HL-60 (cell line): Measurements from ENCODE around the gene HOXB5.

Source experiments
- DNase-seq, 2 experiments: peaks; one replicate each; pipeline ENCODE4 v3.0.0-alpha.2; 2010 to 2020; ENCODE audit warnings: low read depth in 1 of 2, low spot score in 1 of 2
- H3K27ac ChIP-seq: fragments of 250-450 bp; sonication (Bioruptor Pico); replicated peaks from 2 replicates; pipeline ENCODE4 v1.5.1; 2020; ENCODE audit warnings: mild to moderate bottlenecking, moderate library complexity
- H3K27me3 ChIP-seq: fragments of 250-450 bp; sonication (Bioruptor Pico); 2 replicates; pipeline ENCODE4 v1.5.1; 2021; ENCODE audit warnings: mild to moderate bottlenecking, moderate library complexity; ENCODE audit not compliant: insufficient read depth, poor library complexity, severe bottlenecking
- H3K4me3 ChIP-seq: replicated peaks from 2 replicates; pipeline ENCODE4 v1.5.1; 2011; ENCODE audit warnings: mild to moderate bottlenecking, control low read depth, low read length; ENCODE audit not compliant: insufficient read depth
- CTCF ChIP-seq: IDR thresholded peaks from one replicate; pipeline ENCODE4 v1.5.1; 2011; ENCODE audit warnings: low read length, control low read depth, inconsistent platforms; ENCODE audit not compliant: insufficient read depth
- GABPA ChIP-seq: IDR thresholded peaks from 2 replicates; pipeline ENCODE4 v1.6.1; 2012; ENCODE audit warnings: low read depth
- POLR2AphosphoS5 ChIP-seq: IDR thresholded peaks from 2 replicates; pipeline ENCODE4 v1.6.1; 2012; ENCODE audit warnings: low read depth
- REST ChIP-seq: IDR thresholded peaks from 2 replicates; pipeline ENCODE4 v1.6.1; 2012; ENCODE audit warnings: low read depth; ENCODE audit not compliant: insufficient replicate concordance
- SPI1 ChIP-seq: IDR thresholded peaks from 2 replicates; pipeline ENCODE4 v1.6.1; 2012; ENCODE audit warnings: low read depth, mild to moderate bottlenecking, borderline replicate concordance

Gene HOXB5

GRCh38 chr17:48588074-48588415 lies 5.5 kb downstream of the HOXB5 start:
- TF ChIP-seq SPI1 (no peak), CTCF (no peak), GABPA (no peak), REST (no peak), POLR2AphosphoS5 (no peak)
- DNase-seq = no peak
- Histone ChIP-seq H3K4me3 (no peak overlapping the region), H3K27me3 (peaks cover 84% of the 10 kb centered on the region), H3K27ac (no peak overlapping the region)

- Histone ChIP-seq H3K27ac (no peak overlapping the region), H3K4me3 (no peak overlapping the region), H3K27me3 (peaks cover 84% of the 10 kb centered on the region)
- DNase-seq = no peak
- TF ChIP-seq SPI1 (no peak), REST (no peak), POLR2AphosphoS5 (no peak), CTCF (no peak), GABPA (no peak)
Measured at GRCh38 chr17:48587276-48588073, 6.1 kb downstream of the HOXB5 start.

GRCh38 chr17:48586355-48587258 lies 7.0 kb downstream of the HOXB5 start:
- no peak for TF ChIP-seq CTCF
- TF ChIP-seq GABPA = no peak
- no peak for TF ChIP-seq REST
- TF ChIP-seq SPI1 = no peak
- no peak for TF ChIP-seq POLR2AphosphoS5
- Histone ChIP-seq H3K27ac (no peak overlapping the region), H3K27me3 (peaks cover 83% of the 10 kb centered on the region), H3K4me3 (no peak overlapping the region)
- DNase-seq = no peak
